RPMI8226 (cell line): ENCODE data around the gene CLDN19.
A peak's percentile ranks its signal among the peaks of the same experiment; 100 is the strongest.
"Not testable (repeated sequence)": the region's sequence is repeated elsewhere in the genome, so short reads cannot be mapped to it uniquely, and the experiment has no call there.

Experiments used
- DNase-seq: peaks from one replicate; pipeline ENCODE4 v3.0.0-alpha.2; 2015

Gene CLDN19

GRCh38 chr1:42758641-42759040, 18.6 kb upstream of the CLDN19 start:
- no peak for DNase-seq

- DNase-seq: no peak
Measured at GRCh38 chr1:42757892-42758275, 17.8 kb upstream of the CLDN19 start.

GRCh38 chr1:42756956-42757891, 17.2 kb upstream of the CLDN19 start:
- DNase-seq: peak; percentile 75

GRCh38 chr1:42753070-42753469, 13.0 kb upstream of the CLDN19 start:
- no peak for DNase-seq

GRCh38 chr1:42752284-42752683, 12.2 kb upstream of the CLDN19 start:
- no peak for DNase-seq

- DNase-seq: not testable (repeated sequence)
Measured at GRCh38 chr1:42751511-42752070, 11.6 kb upstream of the CLDN19 start.

- no peak for DNase-seq
Measured at GRCh38 chr1:42750041-42750440, 10.0 kb upstream of the CLDN19 start.

GRCh38 chr1:42748461-42749410, 8.7 kb upstream of the CLDN19 start:
- DNase-seq: no peak

- no peak for DNase-seq
Measured at GRCh38 chr1:42748021-42748420, 8.0 kb upstream of the CLDN19 start.

GRCh38 chr1:42747125-42747524, 7.1 kb upstream of the CLDN19 start:
- DNase-seq: peak; percentile 47

- no peak for DNase-seq
Measured at GRCh38 chr1:42746436-42747105, 6.5 kb upstream of the CLDN19 start.

GRCh38 chr1:42745851-42746250, 5.8 kb upstream of the CLDN19 start:
- no peak for DNase-seq

- no peak for DNase-seq
Measured at GRCh38 chr1:42744148-42744413, 4.0 kb upstream of the CLDN19 start.

GRCh38 chr1:42743317-42744147, 3.5 kb upstream of the CLDN19 start:
- no peak for DNase-seq

- no peak for DNase-seq
Measured at GRCh38 chr1:42742617-42743316, 2.7 kb upstream of the CLDN19 start.

GRCh38 chr1:42742141-42742540, 2.1 kb upstream of the CLDN19 start:
- no peak for DNase-seq

GRCh38 chr1:42741706-42742105, 1.7 kb upstream of the CLDN19 start:
- DNase-seq: no peak

GRCh38 chr1:42740851-42741580, 980 bp upstream of the CLDN19 start:
- DNase-seq: no peak

GRCh38 chr1:42738678-42739226, 1.3 kb downstream of the CLDN19 start:
- DNase-seq: no peak

GRCh38 chr1:42737986-42738677, 1.9 kb downstream of the CLDN19 start:
- no peak for DNase-seq
